GM12874 (cell line): Measurements from ENCODE around the gene GRIN1.

Source experiments
- TF ChIP-seq, protein P1 (sequence below): IDR thresholded peaks from 2 replicates; pipeline ENCODE4 v1.5.1; 2011; ENCODE audit warnings: low read depth, mild to moderate bottlenecking, control low read depth, low read length, moderate library complexity; ENCODE audit not compliant: insufficient read depth

The GRIN1 gene

DNA sequence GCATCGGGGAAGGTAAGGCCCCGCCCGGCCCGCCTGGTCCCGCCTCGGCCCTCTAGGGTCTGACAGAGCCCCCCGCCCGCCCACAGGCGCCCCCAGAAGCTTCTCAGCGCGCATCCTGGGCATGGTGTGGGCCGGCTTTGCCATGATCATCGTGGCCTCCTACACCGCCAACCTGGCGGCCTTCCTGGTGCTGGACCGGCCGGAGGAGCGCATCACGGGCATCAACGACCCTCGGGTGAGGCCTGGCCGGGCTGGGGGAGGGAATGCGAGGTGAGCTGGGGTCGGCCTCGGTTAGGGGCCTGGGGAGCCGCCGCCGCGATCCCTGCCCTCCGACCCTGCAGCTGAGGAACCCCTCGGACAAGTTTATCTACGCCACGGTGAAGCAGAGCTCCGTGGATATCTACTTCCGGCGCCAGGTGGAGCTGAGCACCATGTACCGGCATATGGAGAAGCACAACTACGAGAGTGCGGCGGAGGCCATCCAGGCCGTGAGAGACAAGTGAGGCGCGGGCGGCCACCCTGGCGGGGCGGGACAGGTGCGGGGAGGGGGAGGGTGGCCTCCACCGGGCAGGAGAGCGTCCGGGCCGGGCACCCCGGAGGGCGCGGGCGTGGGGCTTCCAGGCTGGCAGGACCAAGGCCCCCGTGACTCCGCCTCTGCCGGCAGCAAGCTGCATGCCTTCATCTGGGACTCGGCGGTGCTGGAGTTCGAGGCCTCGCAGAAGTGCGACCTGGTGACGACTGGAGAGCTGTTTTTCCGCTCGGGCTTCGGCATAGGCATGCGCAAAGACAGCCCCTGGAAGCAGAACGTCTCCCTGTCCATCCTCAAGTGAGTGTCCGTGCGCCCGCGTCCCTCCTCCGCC lies 23.8 kb downstream of the GRIN1 start:
- TF ChIP-seq, protein P1, sequence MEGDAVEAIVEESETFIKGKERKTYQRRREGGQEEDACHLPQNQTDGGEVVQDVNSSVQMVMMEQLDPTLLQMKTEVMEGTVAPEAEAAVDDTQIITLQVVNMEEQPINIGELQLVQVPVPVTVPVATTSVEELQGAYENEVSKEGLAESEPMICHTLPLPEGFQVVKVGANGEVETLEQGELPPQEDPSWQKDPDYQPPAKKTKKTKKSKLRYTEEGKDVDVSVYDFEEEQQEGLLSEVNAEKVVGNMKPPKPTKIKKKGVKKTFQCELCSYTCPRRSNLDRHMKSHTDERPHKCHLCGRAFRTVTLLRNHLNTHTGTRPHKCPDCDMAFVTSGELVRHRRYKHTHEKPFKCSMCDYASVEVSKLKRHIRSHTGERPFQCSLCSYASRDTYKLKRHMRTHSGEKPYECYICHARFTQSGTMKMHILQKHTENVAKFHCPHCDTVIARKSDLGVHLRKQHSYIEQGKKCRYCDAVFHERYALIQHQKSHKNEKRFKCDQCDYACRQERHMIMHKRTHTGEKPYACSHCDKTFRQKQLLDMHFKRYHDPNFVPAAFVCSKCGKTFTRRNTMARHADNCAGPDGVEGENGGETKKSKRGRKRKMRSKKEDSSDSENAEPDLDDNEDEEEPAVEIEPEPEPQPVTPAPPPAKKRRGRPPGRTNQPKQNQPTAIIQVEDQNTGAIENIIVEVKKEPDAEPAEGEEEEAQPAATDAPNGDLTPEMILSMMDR, result no peak

DNA sequence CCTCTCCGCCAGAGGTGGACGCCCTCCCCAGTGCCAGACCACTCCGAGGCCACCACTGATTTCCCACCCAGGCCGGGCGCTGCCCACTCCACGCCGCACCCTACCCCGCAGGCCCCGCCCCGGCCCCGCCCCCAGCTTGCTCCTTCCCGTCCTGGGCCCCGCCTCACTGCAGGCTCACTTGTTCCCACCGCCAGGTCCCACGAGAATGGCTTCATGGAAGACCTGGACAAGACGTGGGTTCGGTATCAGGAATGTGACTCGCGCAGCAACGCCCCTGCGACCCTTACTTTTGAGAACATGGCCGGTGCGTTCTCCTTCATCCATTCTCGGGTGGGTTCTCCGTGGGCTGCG lies 24.4 kb downstream of the GRIN1 start:
- TF ChIP-seq, protein P1, result no peak

DNA sequence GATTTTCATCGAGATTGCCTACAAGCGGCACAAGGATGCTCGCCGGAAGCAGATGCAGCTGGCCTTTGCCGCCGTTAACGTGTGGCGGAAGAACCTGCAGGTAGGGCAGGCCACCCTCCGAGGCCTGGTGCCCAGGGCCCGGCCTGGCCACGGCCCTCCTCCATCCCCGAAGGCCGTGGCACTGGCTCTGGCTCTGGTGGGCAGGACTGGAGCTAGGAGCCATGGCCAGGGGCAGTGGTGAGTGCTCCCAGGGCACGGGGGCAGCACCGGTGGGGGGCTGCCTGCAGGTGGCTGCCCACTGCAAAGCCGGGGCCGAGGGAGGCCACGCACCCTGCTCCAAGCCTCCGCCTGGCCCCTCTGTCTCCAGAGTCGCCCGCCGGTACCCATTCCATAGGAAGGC lies 24.9 kb downstream of the GRIN1 start:
- TF ChIP-seq, protein P1, result no peak

DNA sequence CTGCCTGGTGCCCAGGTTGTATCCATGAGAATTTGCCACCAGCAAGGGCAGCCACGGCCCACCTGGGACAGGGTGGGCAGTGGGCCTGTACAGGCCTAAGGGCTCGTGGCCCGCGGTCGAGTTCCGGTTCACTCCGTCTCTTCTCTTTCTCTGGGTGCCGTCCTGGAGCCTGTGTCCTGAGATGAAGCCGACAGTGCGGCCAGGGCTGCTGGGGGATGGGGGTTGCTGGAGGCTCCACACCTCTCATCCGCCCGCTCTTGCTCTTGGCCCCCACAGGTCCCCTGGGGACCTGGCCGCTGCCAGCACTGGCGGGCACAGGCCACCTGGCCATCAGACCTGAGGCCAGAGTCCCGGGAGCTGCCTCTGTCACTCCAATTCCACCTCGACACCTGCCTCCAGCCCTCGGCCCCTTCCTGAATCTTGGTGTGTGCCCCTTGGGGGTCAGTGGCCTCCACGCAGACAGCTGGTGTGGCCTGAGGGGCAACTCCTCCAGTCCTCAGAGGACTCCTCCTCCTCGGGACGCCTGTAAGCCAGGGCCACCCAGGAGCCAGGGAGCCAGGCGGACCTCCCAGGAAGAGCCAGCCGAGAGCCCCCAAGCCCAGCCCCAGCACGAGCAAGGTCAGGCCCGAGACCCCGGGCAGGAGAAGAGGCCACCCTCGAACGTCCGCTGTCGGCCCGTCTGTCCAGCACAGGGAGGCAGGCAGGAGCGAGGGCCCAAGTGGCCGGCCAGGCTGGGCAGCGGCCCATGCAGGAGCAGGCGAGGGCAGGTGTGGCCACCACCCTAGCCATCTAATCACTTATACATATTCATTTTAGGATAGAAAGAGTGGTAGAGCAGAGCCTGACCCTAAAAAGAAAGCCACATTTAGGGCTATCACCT lies 25.7 kb downstream of the GRIN1 start:
- TF ChIP-seq, protein P1, result no peak

DNA sequence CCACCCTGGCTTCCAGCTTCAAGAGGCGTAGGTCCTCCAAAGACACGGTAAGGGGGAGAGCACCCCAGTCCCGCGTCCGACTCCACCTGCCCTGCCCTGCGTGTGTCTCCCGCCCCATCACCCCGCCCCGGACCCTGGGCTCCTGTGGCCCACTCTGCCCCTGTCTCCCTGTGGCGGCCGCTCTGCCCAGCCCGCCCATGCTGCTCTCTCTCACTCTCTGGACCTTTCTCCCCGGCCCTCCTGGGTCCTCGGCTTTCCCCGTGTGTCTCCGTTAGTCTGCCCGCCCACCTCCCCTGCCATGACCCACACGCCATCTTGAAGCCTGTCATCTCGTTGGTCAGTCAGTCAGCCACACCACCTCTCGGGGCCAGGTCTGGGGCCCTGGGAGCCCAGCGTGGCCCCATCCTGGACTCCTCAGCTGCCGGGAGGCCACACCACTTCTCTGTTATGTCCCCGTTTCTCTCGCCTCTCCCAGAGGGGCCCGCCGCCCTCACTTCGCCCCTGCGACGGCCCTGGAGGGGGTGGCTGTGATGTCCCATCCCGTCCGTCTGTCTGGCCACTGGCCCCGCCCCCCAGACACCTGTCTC lies 26.4 kb downstream of the GRIN1 start:
- TF ChIP-seq, protein P1, result no peak

DNA sequence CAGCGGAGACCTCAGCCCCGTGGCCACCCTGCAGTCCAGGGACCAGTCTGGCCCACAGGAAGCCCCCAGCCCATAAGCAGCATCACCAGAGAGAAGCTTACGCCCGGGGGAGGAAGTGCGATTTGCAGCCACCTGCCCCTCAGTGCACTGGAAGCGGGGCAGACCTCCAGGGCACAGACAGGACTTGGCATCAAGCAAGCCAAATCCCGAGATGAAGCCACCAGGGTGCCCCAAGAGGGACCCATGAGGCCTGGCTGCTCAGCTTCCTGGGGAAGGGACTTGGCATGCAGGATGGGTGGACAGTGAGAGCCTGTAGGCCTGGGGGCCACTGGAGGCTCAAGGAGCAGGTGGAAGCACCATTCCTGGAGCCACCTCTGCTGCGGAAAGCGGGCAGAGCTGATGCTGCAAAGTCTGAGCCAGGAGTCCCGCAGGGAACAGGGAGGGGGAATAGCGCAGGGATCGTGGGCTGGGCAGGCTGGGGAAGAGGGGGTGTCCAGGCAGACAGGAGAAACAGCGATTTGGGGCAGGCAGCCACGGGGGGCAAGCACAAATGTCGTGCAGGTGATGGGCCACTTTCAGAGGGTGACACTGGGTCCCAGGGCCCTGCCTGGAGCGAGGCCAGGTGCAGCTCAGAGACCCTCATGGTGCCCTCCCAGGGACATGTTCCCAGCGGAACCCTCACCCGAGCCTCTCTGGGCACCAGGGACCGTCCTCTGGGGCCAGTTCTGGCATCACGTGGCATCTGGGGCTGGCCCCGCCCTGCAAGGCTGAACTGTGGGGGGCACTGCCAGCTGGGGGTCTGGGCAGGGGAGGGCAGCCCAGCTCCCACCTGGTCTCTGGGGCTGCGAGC lies 27.7 kb downstream of the GRIN1 start:
- TF ChIP-seq, protein P1, result no peak

DNA sequence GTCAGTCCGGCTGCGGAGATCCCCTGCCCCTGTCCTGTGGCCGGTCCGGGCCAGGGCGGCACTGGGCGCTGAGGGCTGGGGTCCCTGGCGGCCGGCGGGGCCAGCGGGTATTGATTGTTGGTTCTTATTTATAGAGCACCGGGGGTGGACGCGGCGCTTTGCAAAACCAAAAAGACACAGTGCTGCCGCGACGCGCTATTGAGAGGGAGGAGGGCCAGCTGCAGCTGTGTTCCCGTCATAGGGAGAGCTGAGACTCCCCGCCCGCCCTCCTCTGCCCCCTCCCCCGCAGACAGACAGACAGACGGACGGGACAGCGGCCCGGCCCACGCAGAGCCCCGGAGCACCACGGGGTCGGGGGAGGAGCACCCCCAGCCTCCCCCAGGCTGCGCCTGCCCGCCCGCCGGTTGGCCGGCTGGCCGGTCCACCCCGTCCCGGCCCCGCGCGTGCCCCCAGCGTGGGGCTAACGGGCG lies 28.4 kb downstream of the GRIN1 start:
- TF ChIP-seq, protein P1, result no peak
